ENCODE data around the gene PTDSS2.

DNA sequence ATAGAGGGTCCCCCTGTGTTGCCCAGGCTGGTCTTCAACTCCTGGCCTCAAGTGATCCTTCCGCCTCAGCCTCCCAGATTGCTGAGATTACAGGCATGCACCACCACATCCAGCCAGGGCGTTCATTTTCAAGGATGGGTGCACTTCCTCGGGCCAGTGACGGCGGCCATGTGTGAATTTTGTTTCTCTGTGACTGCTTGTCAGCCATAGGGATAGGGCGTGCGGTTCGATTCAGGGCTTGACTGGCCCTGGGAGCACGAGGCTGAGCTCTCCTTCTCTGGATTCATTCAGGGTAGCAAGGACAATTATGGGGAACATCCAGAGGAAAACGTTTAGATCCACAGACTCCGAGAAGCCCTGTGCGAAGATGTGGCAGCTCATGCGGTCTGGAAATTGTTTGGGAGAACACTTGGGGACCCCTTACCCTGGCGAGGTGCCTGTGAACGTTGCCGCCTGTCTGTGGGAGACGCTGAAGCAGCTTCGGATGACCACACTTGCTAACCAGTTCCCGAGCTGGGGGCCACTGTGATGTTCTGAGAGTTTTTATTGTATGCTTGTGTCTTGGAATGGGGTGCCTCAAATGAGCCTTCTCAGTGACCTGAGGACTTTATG is 2.9 kb downstream of the PTDSS2 start:
- TF ChIP-seq, protein P1, sequence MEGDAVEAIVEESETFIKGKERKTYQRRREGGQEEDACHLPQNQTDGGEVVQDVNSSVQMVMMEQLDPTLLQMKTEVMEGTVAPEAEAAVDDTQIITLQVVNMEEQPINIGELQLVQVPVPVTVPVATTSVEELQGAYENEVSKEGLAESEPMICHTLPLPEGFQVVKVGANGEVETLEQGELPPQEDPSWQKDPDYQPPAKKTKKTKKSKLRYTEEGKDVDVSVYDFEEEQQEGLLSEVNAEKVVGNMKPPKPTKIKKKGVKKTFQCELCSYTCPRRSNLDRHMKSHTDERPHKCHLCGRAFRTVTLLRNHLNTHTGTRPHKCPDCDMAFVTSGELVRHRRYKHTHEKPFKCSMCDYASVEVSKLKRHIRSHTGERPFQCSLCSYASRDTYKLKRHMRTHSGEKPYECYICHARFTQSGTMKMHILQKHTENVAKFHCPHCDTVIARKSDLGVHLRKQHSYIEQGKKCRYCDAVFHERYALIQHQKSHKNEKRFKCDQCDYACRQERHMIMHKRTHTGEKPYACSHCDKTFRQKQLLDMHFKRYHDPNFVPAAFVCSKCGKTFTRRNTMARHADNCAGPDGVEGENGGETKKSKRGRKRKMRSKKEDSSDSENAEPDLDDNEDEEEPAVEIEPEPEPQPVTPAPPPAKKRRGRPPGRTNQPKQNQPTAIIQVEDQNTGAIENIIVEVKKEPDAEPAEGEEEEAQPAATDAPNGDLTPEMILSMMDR (IDR thresholded peaks at IDR 0.05 in 8 of 11, conservative IDR thresholded peaks at IDR 0.05 in 3 of 11), result no peak
- no peak for TF ChIP-seq POLR2A (IDR thresholded peaks at IDR 0.05)
- TF ChIP-seq POLR2AphosphoS5 (IDR thresholded peaks at IDR 0.05), result no peak
